Large intestine (tissue), 12 donors: ENCODE data around the gene PIPOX. TPM values are rescaled to one million over a fixed set of nuclear protein-coding genes. Genes with fewer than 3 reads are reported as not detected.

ENCODE experiments used
- DNase-seq, 2 donors: peaks; one replicate each; pipeline versions ENCODE4 v3.0.0 to v3.0.0-alpha.2; 2013
- H3K27ac ChIP-seq: one replicate; pipeline ENCODE4 v1.5.1; 2013; ENCODE audit warnings: low read length
- H3K27me3 ChIP-seq: 2 replicates; pipeline ENCODE4 v1.6.1; 2013; ENCODE audit warnings: low read length; ENCODE audit not compliant: control insufficient read depth, insufficient read depth
- H3K36me3 ChIP-seq: 2 replicates; pipeline ENCODE4 v1.6.1; 2013; ENCODE audit warnings: low read length; ENCODE audit not compliant: control insufficient read depth, insufficient read depth
- H3K4me1 ChIP-seq: one replicate; pipeline ENCODE4 v1.6.1; 2013; ENCODE audit warnings: low read length; ENCODE audit not compliant: control insufficient read depth, insufficient read depth
- H3K4me3 ChIP-seq: one replicate; pipeline ENCODE4 v1.5.1; 2013; ENCODE audit warnings: low read length
- H3K9me3 ChIP-seq: one replicate; pipeline ENCODE4 v1.6.1; 2013; ENCODE audit warnings: mild to moderate bottlenecking, low read depth, low read length, moderate library complexity; ENCODE audit not compliant: control insufficient read depth
- WGBS: methylation state at CpG from one replicate; pipeline ENCODE4 v1.1.5; 2013; ENCODE audit warnings: low lambda C conversion rate; ENCODE audit not compliant: insufficient coverage; 5-methylcytosine and 5-hydroxymethylcytosine counted together
- long read RNA-seq, 11 donors: transcript quantifications; one replicate each; lab custom pipeline, GENCODE V29; 2026
- polyA plus RNA-seq: library from polyadenylated mRNA; unstranded; fragments of 120-200 nt; gene quantifications from one replicate; pipeline ENCODE4 v1.2.1, GENCODE V29; 2013

Gene PIPOX
- polyA plus RNA-seq, result 51.5 TPM
- long read RNA-seq, donor 1, transcript PIPOX-201 (8 exons, 2,414 nt), result major isoform, 6 of 32 reads
- long read RNA-seq, donor 1, partial matches to known transcripts, result 26 of 32 reads
- long read RNA-seq, donor 1, other reads (novel, unspliced or antisense), result 0 of 32 reads
- long read RNA-seq, donor 2, transcript PIPOX-201 (8 exons, 2,414 nt), result major isoform, 10 of 58 reads
- long read RNA-seq, donor 2, partial matches to known transcripts, result 48 of 58 reads
- long read RNA-seq, donor 2, other reads (novel, unspliced or antisense), result 0 of 58 reads
- long read RNA-seq, donor 3, result 0 reads
- long read RNA-seq, donor 4, partial matches to known transcripts, result 0 of 1 reads
- long read RNA-seq, donor 4, other reads (novel, unspliced or antisense), result 0 of 1 reads
- long read RNA-seq, donor 5, result 0 reads
- long read RNA-seq, donor 6, transcript PIPOX-201 (8 exons, 2,414 nt), result major isoform, 15 of 15 reads
- long read RNA-seq, donor 6, partial matches to known transcripts, result 0 of 15 reads
- long read RNA-seq, donor 6, other reads (novel, unspliced or antisense), result 0 of 15 reads
- long read RNA-seq, donor 7, result 0 reads
- long read RNA-seq, donor 8, transcript PIPOX-201 (8 exons, 2,414 nt), result major isoform, 12 of 12 reads
- long read RNA-seq, donor 8, partial matches to known transcripts, result 0 of 12 reads
- long read RNA-seq, donor 8, other reads (novel, unspliced or antisense), result 0 of 12 reads
- long read RNA-seq, donor 9, transcript PIPOX-201 (8 exons, 2,414 nt), result major isoform, 13 of 13 reads
- long read RNA-seq, donor 9, partial matches to known transcripts, result 0 of 13 reads
- long read RNA-seq, donor 9, other reads (novel, unspliced or antisense), result 0 of 13 reads
- long read RNA-seq, donor 10, transcript PIPOX-201 (8 exons, 2,414 nt), result major isoform, 20 of 20 reads
- long read RNA-seq, donor 10, partial matches to known transcripts, result 0 of 20 reads
- long read RNA-seq, donor 10, other reads (novel, unspliced or antisense), result 0 of 20 reads
- long read RNA-seq, donor 11, transcript PIPOX-201 (8 exons, 2,414 nt), result major isoform, 5 of 25 reads
- long read RNA-seq, donor 11, partial matches to known transcripts, result 20 of 25 reads
- long read RNA-seq, donor 11, other reads (novel, unspliced or antisense), result 0 of 25 reads

GRCh38 chr17:29042679-29043538 lies at the start of gene PIPOX:
Gene PIPOX (plus strand): TSS chr17:29043141. CDS start chr17:29043226, 85 bp downstream.
- peak; percentile 80 to 91 for DNase-seq
- Histone ChIP-seq H3K4me3 (peak within 1 kb of the TSS; percentile 13), H3K4me1 (peaks cover 38% of the 10 kb centered on the region), H3K27me3 (peaks cover 7% of the 10 kb centered on the region), H3K27ac (peak within 1 kb of the TSS; percentile 66), H3K36me3 (no peaks in the 10 kb centered on the region), H3K9me3 (no peaks in the 10 kb centered on the region)
- WGBS, result no CpG with 5 or more reads among the region's 13 CpGs

GRCh38 chr17:28993645-28994426 lies 49.1 kb upstream of the PIPOX start:
- Histone ChIP-seq H3K4me1 (peaks cover 3% of the 10 kb centered on the region), H3K27me3 (peaks cover 12% of the 10 kb centered on the region), H3K27ac (no peak overlapping the region), H3K4me3 (no peak overlapping the region), H3K9me3 (no peaks in the 10 kb centered on the region), H3K36me3 (no peaks in the 10 kb centered on the region)
- DNase-seq, result no peak
- WGBS, result no CpG with 5 or more reads among the region's 13 CpGs

GRCh38 chr17:28996554-28997096 lies 46.3 kb upstream of the PIPOX start:
- Histone ChIP-seq H3K4me3 (no peak overlapping the region), H3K27me3 (peaks cover 36% of the 10 kb centered on the region)

GRCh38 chr17:28997806-28998205 lies 45.1 kb upstream of the PIPOX start:
- Histone ChIP-seq H3K9me3 (no peaks in the 10 kb centered on the region), H3K27me3 (peaks cover 47% of the 10 kb centered on the region), H3K4me1 (no peaks in the 10 kb centered on the region), H3K36me3 (no peaks in the 10 kb centered on the region), H3K4me3 (no peak overlapping the region), H3K27ac (no peak overlapping the region)
- DNase-seq, result no peak
- no CpG with 5 or more reads among the region's 1 CpG for WGBS

More at GRCh38 chr17:28996554-28997096, 46.3 kb upstream of the PIPOX start:
- no peak for DNase-seq
- peaks cover 3% of the 10 kb centered on the region for H3K4me1 ChIP-seq
- H3K27ac ChIP-seq, result no peak overlapping the region
- no CpG with 5 or more reads among the region's 5 CpGs for WGBS
- H3K9me3 ChIP-seq, result no peaks in the 10 kb centered on the region
- no peaks in the 10 kb centered on the region for H3K36me3 ChIP-seq

GRCh38 chr17:28999206-28999605 lies 43.7 kb upstream of the PIPOX start:
- Histone ChIP-seq H3K9me3 (no peaks in the 10 kb centered on the region), H3K36me3 (no peaks in the 10 kb centered on the region), H3K27ac (no peak overlapping the region), H3K4me1 (no peaks in the 10 kb centered on the region), H3K27me3 (peaks cover 61% of the 10 kb centered on the region), H3K4me3 (no peak overlapping the region)
- WGBS, result no CpG with 5 or more reads among the region's 5 CpGs
- no peak for DNase-seq

GRCh38 chr17:29000973-29001372 lies 42.0 kb upstream of the PIPOX start:
- peaks cover 74% of the 10 kb centered on the region for H3K27me3 ChIP-seq
- H3K36me3 ChIP-seq, result no peaks in the 10 kb centered on the region

GRCh38 chr17:29002811-29003210 lies 40.1 kb upstream of the PIPOX start:
- peaks cover 81% of the 10 kb centered on the region for H3K27me3 ChIP-seq
- H3K4me3 ChIP-seq, result no peak overlapping the region
- no peak overlapping the region for H3K27ac ChIP-seq
- H3K36me3 ChIP-seq, result no peaks in the 10 kb centered on the region
- no CpG with 5 or more reads among the region's 4 CpGs for WGBS
- no peak for DNase-seq
- H3K4me1 ChIP-seq, result no peaks in the 10 kb centered on the region
- peaks cover 3% of the 10 kb centered on the region for H3K9me3 ChIP-seq

More at GRCh38 chr17:29000973-29001372, 42.0 kb upstream of the PIPOX start:
- Histone ChIP-seq H3K4me1 (no peaks in the 10 kb centered on the region), H3K27ac (no peak overlapping the region), H3K9me3 (peaks cover 3% of the 10 kb centered on the region), H3K4me3 (no peak overlapping the region)
- 38% methylated on average over 1 of the region's 5 CpGs for WGBS
- no peak for DNase-seq

GRCh38 chr17:29003289-29003688 lies 39.7 kb upstream of the PIPOX start:
- no CpG with 5 or more reads among the region's 12 CpGs for WGBS

More at GRCh38 chr17:29003289-29003688, 39.7 kb upstream of the PIPOX start:
- Histone ChIP-seq H3K36me3 (no peaks in the 10 kb centered on the region), H3K9me3 (peaks cover 3% of the 10 kb centered on the region), H3K4me1 (no peaks in the 10 kb centered on the region), H3K27ac (no peak overlapping the region), H3K27me3 (peaks cover 82% of the 10 kb centered on the region), H3K4me3 (no peak overlapping the region)
- no peak for DNase-seq
